ENCODE results near the gene SERPINA5.

Gene SERPINA5

DNA sequence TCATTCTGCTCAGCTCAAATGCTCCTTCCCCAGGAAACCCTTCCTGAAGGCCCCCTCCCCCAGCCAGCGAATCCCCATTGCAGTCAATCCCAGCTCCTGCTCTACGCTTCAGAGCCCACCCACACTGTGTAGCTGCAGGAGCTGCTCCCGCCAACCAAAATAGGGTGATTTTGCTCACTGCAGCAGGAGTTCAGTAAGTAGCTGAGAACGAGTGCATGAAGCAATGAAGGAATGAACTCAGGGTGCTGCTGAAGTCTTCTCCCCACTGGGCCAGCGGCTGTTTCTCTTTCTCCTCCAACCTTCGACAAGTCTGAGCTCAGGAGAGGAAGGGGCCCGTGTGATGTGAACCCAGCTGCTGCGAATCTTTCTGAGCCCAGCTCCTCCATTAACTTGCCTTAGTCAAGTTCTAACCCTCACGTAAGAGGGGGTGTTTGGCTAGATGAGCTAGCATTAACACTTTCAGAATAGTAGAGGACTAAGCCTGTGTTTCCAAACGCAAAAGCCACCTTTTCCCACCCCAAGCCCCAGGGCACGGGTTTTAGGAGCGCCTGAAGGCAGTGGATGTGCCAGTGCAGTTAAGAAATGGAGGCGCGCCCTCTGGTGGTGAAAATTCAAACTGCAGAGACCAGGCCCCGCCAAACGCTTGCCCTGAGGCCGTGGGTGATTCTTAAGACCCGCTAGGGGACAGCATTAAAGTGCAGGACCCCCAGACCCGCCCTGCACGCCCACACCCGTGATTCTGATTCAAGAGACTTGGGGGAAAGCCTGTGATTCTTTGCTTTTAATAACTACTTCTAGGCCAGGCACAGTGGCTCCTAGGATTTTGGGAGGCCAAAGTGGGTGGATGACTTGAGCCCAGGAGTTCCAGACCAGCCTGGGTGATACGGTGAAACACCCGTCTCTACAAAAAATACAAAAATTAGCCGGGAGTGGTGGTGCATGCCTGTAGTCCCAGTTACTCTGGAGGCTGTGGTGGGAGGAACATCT, 31.9 kb upstream of the SERPINA5 start:
- DNase-seq (ENCODE audit: low read depth in 1 of 2, low spot score in 1 of 2) = peak; percentile 6 to 44

DNA sequence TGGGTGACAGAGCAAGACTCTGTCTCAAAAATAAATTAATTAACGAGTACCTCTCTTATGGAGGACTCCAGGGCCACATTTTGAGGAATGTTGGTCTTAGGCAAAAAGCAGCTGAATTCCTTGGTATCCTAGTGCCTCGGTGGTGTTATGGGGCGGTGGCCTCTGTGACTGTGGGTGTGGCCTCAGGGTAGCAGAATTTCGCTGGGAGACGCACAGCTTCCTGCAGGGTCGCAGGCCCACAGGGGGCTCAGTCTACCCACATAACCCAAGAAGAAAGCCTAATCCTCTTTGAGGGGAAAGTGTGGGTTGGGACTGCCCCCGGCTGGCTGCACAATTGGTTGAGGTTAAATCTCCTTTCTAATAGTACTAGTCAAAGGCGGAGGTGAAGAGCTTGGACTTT, 31.2 kb upstream of the SERPINA5 start:
- no peak for DNase-seq (ENCODE audit: low read depth in 1 of 2, low spot score in 1 of 2)

DNA sequence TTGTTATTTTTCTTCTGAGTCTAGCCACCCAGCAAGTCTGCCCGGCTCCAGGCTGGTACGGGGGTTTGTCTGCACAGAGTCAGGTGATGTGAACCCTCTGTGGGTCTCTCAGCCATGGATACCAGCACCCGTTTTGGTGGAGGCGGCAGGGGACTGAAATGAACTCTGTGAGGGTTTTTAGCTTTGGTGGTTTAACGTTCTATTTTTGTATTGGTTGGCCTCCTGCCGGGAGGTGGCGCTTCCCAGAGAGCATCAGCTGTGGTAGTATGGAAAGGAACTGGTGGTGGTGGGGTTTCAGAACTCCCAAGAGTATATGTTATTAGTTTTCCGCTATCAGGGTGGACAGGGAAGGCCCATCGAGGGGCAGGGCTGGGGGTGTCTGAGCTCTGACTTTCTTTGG, 25.2 kb upstream of the SERPINA5 start:
- DNase-seq (ENCODE audit: low read depth in 1 of 2, low spot score in 1 of 2) = no peak

DNA sequence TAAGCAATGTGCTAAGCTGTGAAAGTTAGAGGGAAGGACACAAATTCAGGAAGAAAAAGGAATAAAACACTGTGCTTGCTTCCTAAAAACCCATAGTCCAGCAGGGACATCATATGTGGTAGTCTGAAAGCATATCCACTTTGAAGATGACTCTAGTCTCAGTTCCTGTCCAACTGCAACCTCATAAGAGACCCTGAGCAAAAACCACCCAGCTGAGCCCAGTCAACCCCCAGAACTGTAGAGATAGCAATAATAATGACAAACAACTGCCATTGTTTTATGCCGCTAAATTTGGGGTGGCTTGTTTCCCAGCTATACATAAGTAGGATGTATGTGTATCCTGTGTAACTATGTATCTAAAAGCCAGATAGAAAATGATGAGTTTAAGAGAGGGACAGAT, 23.9 kb upstream of the SERPINA5 start:
- no peak for DNase-seq (ENCODE audit: low read depth in 1 of 2, low spot score in 1 of 2)

DNA sequence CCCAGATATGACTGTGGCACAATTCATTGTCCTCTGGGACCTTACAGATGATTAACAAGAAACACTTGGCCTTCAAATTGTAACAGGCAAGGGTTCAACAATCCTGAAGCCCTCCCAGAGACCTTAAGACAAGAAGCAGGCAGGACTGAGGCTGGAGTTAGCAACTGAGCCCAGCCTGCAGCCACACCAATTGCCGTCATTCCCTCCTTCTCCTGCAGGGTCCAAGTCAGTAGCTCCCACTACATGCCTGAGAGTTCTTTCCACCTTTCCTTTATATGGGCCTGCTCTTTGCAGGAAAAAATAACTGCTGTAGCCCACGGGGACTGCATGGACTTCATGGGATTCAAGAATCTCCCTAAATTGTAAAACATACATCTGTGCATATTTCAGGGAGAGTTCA, 22.4 kb upstream of the SERPINA5 start:
- DNase-seq (ENCODE audit: low read depth in 1 of 2, low spot score in 1 of 2) = no peak

DNA sequence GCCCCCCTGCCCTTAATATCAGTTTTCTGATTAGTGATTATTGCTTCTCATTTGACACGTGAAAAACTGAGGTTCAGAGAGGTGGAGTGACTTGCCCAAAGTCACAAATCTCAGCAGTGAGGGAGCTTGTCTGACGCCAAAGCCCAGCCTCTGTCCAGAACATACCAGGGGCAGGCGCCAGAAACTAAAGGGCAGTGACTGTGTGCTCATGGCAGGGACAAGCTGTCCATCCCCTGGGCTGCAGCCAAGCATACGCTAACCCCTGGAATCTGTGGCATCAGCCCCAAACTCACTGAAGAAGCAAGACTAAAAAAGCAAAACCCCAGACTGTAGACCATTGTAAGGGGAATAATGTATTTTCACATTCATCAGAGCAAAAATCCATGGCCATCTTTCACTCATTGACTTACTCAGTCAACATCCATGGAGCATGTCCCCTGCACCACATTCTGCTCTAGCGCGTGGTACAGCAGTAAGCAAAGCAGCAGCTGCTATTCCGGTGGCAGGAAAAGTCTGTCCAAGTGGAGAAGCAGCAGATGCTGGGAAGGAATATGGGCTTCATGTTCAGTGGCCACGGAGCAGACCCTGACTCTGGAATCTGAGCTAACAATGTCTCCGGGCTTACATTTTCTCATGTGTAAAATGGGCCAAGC, 21.5 kb upstream of the SERPINA5 start:
- DNase-seq (ENCODE audit: low read depth in 1 of 2, low spot score in 1 of 2) = no peak

DNA sequence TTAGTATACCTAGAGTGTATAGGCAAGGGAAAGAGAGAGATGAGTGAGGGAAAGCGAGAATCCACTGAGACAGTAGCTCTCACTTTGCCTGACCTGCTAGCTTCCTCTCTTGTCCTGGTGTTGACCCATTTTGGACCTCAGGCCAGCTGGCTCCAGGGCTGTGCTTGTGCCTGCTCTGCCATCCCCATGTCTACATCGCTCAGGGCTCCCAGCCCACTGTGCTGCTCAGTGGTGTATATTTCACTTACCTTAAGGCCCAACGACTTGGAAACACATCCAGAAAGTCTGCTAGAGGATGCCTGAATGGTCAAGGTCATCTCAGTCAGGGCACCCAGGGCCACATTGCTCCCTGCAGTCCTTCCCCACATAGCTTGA, 20.9 kb upstream of the SERPINA5 start:
- no peak for DNase-seq (ENCODE audit: low read depth in 1 of 2, low spot score in 1 of 2)

DNA sequence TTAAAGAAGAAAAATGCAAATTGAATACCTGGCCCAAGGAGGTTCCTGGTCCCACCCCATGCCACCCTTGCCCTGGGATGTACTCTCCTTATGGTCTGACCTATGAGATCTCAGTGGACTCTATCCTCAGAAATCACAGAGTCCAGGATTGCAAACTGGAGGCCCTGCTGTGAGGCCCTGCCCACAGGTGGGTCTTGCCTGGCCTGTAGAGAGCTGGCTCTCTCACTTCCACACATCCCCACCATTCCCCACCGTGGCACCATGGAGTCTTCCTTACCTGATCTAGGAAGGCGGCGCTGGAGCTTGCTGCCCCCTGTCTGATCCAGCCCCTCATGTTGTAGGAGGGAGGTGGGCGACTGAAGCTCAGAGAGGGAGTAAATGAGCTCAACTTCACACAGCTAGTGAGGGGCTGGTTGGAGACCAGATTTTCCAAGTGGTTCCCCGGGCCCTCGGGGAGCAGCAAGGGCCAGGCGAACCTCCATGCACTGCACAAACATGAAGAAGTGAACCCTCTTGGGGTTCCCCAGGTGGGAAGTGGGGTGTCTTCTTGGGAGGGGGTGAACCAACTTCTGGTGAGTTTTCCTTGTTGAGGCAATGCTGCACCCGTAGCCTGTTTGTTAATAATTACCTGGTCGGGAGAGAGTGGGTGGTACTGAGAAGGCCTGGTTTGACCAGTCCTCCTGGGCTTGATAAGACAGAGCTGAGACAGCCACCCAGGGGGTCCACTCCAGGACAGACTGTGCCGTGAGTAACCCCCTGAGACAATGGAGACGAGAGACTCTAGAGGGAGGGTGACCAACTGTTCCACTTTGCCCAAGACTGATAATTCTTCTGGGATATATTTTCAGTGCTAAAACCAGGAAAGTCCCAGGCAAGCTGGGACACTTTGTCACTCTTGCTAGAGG, 20.2 kb upstream of the SERPINA5 start, which contains the start of gene SERPINA4:
Gene SERPINA4 (plus strand): TSS at position 692 of the 905 bp plus-strand sequence. CDS start 2,041 bp downstream, outside the sequence.
- no peak for DNase-seq (ENCODE audit: low read depth in 1 of 2, low spot score in 1 of 2)

DNA sequence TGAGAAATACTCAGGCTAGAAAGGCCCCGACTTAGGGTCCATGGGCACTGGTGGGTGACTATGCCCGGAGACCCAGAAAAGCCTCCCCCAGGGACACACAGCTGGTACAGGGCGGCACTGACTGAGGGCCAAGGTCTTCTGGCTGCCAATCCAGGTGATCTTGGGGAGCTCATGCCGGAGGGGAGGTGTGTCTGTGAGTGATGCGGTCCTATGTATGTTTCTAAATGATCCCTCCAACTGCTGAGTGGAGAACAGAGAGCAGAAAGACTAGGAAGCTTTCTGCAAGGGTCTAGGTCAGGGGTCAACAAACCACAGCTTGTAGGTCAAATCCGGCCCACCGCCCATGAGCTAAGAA, 19.6 kb upstream of the SERPINA5 start:
- no peak for DNase-seq (ENCODE audit: low read depth in 1 of 2, low spot score in 1 of 2)

DNA sequence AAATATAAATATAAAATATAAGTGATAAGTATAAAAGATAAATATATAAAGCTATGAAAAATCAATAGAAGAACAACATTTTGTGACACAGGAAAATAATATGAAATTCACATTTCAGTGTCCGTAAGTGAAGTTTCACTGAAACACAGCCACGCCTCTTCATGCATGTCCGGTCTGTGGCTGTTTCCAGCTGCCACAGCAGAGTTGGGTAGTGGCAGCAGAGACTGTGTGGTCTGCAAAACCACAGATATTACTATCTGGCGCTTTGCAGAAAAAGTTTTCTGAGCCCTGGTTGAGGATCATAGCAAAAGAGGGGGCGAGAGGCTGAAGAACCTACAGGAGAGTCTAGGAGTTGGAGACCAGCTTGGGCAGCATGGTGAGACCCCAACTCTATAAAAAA, 19.2 kb upstream of the SERPINA5 start:
- DNase-seq (ENCODE audit: low read depth in 1 of 2, low spot score in 1 of 2) = no peak

DNA sequence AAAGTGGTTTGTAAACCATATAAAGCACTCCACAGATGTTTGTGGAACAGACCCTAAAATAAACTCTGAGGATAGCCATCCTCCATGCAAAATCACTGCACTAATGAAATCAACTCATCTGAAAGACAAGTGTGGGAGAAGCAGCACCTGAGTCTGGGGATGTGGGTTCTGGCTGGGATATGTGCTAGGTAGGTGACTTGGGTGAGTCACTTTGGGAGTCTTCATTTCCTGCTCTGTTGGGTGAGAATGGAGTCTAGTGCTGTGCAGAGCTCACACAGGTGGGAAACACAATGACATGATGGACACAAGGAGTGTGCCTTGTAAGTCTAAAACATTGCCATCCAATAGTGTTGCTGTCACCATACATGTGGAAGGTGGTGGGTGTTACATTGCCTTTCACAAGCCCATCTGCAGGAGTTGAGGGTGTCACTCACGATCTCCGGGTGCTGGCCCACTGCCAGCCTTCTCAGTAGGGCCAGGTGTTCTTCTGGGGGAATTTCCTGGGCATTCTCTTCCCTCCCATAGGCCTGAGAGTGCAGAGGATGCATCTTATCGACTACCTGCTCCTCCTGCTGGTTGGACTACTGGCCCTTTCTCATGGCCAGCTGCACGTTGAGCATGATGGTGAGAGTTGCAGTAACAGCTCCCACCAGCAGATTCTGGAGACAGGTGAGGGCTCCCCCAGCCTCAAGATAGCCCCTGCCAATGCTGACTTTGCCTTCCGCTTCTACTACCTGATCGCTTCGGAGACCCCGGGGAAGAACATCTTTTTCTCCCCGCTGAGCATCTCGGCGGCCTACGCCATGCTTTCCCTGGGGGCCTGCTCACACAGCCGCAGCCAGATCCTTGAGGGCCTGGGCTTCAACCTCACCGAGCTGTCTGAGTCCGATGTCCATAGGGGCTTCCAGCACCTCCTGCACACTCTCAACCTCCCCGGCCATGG, 18.0 kb upstream of the SERPINA5 start:
- DNase-seq (ENCODE audit: low read depth in 1 of 2, low spot score in 1 of 2) = no peak

DNA sequence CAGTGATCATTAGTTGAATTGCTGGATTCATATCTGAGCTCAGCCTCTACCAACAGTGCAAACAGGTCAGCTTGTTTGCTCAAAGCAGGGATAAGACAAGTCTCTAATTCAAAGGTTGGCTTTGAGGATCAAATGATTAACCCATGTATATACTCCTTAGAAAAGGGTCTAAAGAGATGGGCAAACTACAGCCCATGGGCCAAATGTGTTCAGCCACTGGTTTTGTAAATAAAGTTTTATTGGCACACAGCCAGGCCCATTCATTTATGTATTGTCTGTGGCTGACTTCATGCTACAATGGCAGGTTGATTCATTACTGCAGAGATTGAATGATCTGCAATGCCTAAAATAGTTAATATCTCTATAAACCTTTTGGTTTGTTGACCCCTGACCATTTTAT, 16.8 kb upstream of the SERPINA5 start:
- DNase-seq (ENCODE audit: low read depth in 1 of 2, low spot score in 1 of 2) = no peak

DNA sequence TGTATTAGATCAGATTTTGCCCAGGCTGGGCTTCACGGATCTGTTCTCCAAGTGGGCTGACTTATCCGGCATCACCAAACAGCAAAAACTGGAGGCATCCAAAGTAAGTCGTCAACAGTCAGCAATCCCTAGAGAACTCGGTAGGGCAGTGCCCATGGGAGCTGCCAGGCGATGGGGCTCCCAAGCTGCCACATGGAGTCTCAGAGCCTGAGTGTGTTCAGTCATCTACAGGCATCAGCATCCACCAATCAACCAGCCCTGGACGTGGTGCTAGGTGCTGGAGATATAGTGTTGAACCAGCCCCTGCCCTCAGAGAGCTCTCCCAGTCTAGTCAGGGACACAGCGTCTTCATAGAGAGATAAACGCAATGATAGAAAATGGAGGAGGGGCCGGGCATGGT, 13.0 kb upstream of the SERPINA5 start:
- no peak for DNase-seq (ENCODE audit: low read depth in 1 of 2, low spot score in 1 of 2)

DNA sequence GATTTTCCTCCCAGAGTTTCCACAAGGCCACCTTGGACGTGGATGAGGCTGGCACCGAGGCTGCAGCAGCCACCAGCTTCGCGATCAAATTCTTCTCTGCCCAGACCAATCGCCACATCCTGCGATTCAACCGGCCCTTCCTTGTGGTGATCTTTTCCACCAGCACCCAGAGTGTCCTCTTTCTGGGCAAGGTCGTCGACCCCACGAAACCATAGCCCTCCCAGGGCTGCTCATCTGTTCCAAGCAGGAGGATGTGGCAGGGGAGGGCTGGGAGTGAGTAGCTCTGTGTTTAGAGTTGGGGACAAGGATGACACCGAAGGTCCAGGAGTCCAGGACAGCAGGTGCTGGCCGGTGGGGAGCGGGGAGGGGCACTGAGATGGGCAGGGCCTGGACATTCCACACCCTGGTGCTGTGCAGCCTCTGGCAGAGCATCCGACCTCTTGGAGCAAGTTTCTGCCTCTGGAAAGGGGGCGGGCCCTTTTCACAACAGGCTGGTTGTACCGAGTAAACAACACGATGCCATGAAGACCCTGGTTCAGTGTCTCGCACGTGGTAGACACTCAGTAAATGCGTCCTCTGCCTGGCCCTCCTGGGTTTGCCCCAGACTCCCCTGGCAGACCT, 11.7 kb upstream of the SERPINA5 start:
- no peak for DNase-seq (ENCODE audit: low read depth in 1 of 2, low spot score in 1 of 2)

DNA sequence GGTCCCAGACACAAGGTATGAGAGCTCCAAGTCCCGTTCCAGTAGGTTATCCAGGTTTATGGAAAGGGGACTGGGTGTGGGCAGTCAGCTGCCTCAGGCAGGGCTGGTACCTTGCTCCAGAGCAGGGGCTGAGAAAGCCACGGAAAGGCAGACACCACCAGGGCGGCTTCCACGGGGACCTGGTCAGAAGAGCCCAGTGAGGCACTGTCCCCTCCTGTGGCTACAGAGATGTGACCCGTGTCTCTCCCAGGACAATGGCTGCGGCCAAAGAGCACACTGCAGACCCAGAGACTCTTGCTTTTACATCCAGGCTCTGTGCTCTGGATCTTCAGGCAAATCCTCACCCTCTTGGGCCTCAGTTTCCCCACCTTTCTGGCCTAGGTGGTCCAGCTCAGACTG, 11.2 kb upstream of the SERPINA5 start:
- DNase-seq (ENCODE audit: low read depth in 1 of 2, low spot score in 1 of 2) = no peak

DNA sequence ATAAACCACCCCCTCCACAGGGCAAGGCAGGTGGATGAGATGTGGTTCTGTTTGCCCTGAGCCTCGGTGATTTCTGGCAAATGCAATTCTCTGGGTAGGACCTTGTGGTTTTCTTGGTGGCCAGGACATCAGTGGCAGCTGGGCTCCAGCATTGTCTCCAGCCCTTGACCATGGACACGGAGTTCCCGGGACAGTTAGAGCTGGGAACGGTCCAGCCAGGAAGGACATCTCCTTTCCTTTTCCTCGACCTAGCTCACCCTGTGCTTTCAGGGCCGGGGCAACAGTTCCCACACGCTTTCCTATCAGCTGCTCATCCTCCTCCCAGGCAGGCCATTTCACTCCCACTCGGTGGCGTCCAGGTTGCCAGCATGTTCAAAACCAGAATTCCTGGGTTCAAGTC, 10.8 kb upstream of the SERPINA5 start:
- no peak for DNase-seq (ENCODE audit: low read depth in 1 of 2, low spot score in 1 of 2)

DNA sequence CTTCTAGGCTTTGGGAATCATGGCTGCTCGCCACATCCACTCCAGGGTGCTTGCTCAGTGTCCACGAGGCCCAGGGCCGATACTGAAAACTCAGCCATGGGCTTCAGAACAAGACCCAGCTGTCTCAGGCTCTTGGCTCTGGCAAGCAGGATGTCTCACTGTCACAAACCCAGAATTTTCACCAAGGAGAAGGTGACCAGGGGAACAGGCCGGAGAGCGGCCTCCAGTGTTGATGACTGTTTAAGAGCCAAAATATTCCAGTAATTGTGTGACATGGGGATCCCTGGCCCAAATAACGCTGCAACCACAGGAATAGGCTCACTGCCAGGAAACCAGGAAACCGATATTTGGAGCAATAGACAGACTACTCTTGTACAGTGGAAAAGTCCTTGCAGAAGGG, 9.8 kb upstream of the SERPINA5 start:
- no peak for DNase-seq (ENCODE audit: low read depth in 1 of 2, low spot score in 1 of 2)

DNA sequence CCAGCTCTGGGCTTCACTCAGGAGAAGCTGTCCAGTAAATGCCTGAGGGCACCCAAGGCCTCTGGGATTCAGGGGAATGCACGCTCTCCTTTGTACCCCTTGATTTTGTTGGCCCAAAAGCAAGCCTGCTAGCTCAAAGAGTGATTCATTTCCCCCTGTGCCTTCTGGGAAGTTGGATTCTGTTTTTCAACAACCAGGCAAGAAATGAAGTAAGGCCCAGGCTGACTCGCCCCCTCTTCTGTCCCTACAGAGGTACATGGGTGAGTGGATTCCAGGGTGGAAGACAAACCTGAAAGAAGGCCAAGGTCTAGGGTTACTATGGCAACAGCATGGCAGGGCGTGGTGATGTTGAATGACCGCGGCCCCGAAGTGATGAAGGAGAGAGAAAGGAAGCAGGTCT, 9.3 kb upstream of the SERPINA5 start:
- no peak for DNase-seq (ENCODE audit: low read depth in 1 of 2, low spot score in 1 of 2)

DNA sequence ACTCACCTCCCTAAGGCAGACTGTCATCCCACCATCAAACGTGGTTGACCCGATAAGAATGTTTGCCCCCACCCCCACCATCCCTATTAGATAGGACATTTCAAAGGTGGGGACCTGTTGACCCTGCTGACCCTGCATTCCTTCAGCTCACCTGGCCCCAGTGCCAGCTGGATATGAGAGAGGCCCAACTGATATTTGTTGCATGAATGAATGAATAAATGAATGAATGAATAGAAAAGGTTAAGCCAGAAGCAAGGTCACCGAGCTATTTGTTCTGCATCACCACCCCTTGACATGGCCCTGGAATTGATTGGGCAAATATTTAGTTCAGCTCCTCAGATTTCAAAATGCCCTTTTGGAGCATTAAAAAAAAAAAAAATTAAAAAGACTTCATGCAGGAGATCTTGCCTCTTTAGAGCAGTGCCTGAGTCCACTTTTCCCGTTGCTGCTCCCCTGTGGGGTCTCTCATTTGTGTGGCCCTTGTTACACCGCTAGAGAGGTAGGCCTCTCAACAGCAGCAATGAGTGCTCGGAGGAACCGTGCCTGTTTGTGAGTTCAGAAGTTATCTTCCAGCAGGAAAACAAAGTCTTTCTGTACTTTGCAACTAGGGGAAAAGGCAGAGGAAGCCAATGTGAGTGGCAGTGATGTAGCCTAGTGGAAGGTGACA, 8.5 kb upstream of the SERPINA5 start:
- no peak for DNase-seq (ENCODE audit: low read depth in 1 of 2, low spot score in 1 of 2)
